Middle frontal gyrus (tissue), 1 donor: ENCODE results near the gene ARID1B.
A peak's percentile ranks its signal among the peaks of the same experiment; 100 is the strongest.

Experiments used
- DNase-seq: peaks from one replicate; pipeline ENCODE4 v3.0.0-alpha.2; 2015; ENCODE audit warnings: low spot score; ENCODE audit errors: extremely low spot score

ARID1B gene

DNA sequence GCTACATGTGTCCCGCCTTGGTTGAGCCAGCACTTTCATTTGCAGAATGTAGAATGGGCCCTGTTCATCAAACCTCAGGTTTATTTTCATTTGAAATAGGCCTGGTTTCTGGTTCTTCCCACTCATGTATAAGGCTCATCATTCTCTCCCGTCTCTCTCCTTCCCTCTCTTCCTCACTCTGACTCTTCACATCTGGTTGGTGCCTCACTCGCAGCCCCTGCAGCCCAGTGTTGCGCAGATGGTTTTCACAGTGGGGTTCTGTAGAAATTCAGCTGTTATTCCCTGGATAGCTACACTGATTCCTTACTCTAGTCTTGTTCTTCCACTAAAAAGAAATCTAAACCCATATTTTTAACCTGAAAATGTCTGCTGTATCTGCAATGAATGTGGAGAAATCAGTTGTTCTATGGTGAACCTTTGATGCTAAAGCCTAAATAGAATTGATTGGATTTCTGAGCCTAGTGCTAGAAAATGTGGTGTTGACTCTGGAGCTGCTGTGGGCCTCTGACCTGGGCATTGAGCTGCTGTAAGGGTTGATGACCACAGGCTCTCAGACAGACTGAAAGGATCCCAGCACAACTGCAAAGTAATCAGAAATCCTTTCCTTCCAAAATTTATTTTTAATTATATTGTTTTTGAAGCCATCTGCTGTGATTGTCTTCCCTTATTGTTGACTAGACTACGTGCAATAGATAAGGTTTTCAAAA lies 395.8 kb downstream of the ARID1B start:
- DNase-seq = no peak

GRCh38 chr6:157173776-157174175 lies 396.6 kb downstream of the ARID1B start:
- no peak for DNase-seq

- no peak for DNase-seq
These were observed 397.6 kb downstream of the ARID1B start for GRCh38 chr6:157174731-157175130.

DNA sequence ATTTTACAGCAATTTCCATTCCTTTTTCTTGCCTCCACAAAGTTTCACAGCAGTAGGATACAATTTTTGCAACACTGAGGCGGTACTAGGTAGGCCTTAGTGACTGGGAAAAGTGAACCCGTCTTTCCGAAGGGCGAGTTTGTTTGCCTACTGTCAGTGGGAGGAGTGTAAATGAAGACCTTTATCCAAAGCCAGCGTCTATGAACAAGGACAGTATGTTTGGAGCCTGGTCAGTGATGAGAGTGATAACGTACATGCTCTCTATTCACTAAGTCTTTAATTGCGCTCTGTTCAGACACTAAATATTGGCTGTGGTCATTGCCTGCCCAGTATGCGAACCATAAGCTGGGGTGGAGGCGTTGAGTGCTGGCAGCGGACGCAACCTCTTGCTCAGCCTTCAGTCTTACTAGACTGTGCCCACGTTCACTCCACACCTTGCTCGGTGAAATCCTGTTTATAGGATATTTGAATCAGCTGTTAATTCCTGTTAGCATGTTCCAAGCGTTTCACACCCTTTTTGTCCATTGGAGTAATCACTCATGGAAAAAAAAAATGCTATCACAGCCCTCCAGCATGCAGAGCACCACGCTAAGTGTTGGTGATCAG lies 400.7 kb downstream of the ARID1B start:
- DNase-seq = no peak

- no peak for DNase-seq
These were observed 404.5 kb downstream of the ARID1B start for GRCh38 chr6:157181649-157182048.

- DNase-seq = no peak
These were observed 405.5 kb downstream of the ARID1B start for GRCh38 chr6:157182503-157183264.

DNA sequence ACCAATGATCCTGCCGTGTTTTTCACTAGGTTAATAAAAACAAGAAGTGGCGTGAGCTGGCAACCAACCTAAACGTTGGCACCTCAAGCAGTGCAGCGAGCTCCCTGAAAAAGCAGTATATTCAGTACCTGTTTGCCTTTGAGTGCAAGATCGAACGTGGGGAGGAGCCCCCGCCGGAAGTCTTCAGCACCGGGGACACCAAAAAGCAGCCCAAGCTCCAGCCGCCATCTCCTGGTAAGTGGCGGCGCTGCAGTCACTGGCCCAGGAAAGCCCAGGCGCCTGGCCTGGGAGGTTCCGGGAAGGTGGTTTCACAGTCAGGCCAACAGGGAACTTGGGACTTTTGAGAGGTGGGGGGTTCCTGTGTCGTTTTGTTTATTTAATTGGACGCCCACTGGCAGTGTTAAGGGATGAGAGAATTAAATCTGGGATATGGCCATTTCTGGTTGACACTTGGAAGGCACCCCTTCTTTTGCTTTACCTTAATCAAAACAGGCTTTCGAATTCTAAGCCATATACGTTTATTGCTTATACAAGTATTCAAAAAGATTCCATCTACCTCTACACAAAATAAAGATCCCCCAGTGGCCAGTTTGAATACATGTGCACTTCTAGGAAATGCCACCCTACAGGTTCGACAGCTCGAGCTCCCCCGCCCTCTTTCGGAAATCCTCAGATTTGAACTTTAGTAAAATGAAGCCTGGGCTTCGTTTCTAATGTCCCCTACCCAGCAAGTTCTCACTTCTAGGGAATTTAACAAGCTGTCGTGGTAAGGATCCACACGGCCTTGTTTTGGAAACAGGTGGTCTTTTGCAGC lies 407.2 kb downstream of the ARID1B start:
- peak; percentile 37 for DNase-seq

DNA sequence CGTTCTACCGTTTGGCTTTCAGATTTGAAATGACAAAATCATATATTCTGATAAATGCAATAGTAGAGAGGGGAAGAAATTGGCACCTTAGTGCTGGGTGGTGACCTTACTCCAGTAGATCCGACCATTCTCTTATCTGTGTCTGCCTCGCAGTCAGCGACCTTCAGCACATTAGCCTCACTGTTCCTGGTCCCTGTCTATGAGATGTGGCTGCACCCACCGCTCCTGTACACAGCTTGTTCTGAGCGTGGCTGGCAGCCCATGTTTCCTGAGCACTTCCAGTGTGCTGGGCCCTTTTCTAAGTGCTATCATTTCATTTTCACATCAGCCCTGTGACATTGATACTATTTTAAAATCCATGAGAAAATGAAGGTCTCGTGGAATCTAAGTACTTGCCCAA lies 408.0 kb downstream of the ARID1B start:
- DNase-seq = no peak

- no peak for DNase-seq
These were observed 408.8 kb downstream of the ARID1B start for GRCh38 chr6:157185986-157186385.

DNA sequence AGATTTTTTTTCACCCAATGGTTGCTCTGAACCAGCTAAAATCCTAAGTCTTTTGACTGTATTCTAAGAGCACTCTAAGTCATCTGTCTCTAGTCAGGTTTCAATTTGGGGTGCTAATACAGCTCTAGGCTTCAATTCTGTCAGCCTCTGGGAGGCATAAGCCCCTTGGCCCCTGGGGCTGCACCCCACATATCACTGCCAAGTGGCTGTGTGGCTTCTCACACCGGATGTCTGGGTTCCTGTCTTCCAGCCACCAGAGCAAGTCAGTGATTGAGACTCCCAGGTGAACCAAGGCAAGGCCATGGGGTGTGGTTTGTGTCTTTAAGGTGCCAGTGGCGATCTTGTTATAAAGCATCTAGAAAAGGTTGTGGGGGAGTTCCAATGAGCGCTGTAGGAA lies 409.6 kb downstream of the ARID1B start:
- no peak for DNase-seq

DNA sequence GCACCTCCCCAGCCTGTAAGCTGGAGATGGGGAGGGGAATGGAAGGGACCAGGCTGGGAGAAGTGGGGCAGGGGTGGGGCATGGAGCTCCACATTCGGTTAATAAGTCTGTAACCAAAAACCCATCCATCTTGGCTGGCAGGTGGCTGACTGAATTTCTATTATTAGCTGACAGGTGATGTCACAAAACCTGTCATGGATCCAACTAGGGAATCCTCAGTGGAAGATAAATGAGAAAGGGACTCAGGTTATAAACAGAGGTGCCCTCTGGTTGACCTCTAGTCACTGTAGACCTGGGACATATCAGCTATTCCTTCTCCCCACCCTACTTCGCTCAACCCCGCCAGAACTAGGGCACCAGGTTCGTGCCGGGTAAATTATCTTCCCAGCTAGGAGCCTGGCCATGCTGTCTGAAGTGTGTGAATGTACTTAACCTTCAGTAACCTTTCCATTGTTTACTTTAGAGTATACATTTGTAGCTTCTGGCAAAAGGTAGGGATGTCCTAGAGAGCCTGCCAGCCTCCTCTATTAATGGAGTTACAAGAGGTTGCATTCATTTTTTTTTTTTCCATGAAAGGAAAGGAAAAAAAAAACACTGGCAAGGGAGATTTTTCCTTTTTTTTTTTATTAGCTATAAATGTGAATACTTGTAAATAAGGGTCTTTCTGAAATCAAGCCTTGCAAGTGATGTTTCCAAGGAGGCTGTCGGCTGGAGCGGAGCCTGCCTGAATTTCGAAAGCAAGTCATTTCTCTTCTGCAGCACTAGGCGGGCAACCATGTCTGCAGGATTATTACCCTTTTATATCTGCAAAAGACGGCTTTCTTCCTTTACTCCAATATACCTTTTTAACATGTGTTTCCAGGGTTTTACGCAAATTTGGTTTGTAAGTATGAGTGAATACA lies 410.3 kb downstream of the ARID1B start:
- no peak for DNase-seq

GRCh38 chr6:157188213-157188612 lies 411.0 kb downstream of the ARID1B start:
- DNase-seq = no peak

- DNase-seq = no peak
These were observed 416.3 kb downstream of the ARID1B start for GRCh38 chr6:157193443-157193996.

- no peak for DNase-seq
These were observed 416.9 kb downstream of the ARID1B start for GRCh38 chr6:157194110-157194509.

DNA sequence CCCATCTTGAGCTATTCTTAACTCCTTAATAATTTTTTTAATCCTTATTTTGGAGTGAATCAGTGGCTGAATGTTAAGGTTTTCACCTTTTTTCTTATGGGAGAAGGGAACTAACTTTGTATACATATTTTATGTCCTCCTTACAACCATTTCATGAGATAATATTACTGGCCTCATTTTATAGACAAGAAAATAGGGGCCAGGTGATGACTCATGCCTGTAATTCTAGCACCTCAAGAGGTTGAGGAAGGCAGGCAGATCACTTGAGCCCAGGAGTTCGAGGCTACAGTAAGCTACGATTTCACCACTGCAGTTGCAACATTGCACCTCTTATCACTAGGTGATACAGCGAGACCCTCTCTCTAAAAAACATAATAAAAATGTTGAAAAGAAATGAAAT lies 417.5 kb downstream of the ARID1B start:
- no peak for DNase-seq

- DNase-seq = no peak
These were observed 419.2 kb downstream of the ARID1B start for GRCh38 chr6:157196391-157196790.

GRCh38 chr6:157198425-157199279 lies 421.5 kb downstream of the ARID1B start:
- no peak for DNase-seq

- DNase-seq = no peak
These were observed 422.9 kb downstream of the ARID1B start for GRCh38 chr6:157200117-157200516.

DNA sequence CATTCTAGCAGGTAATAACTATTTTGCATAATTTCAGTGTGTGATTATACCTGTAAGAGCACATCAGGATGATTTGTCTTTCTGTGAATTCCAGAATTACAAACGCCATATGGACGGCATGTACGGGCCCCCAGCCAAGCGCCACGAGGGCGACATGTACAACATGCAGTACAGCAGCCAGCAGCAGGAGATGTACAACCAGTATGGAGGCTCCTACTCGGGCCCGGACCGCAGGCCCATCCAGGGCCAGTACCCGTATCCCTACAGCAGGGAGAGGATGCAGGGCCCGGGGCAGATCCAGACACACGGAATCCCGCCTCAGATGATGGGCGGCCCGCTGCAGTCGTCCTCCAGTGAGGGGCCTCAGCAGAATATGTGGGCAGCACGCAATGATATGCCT lies 423.4 kb downstream of the ARID1B start:
- no peak for DNase-seq
